HepG2 (cell line): Measurements from ENCODE around the gene TMEM79. TPM values are rescaled to one million over a fixed set of nuclear protein-coding genes. Genes with fewer than 3 reads are reported as not detected.
A peak's percentile ranks its signal among the peaks of the same experiment; 100 is the strongest.

Source experiments
- MBD4 ChIP-seq: IDR thresholded peaks from 2 replicates; pipeline ENCODE4 v1.6.1; 2012; ENCODE audit warnings: low read length, inconsistent platforms, borderline replicate concordance
- MIER2 ChIP-seq: IDR thresholded peaks from 2 replicates; pipeline ENCODE4 v1.6.1; 2016; ENCODE audit warnings: missing biosample characterization, missing genetic modification reagents
- RFX5 ChIP-seq: IDR thresholded peaks from 2 replicates; pipeline ENCODE4 v1.6.1; 2011; ENCODE audit warnings: low read depth, low read length, improper control_type of control experiment
- ZFP36 ChIP-seq: fragments of 150-350 bp; IDR thresholded peaks from 2 replicates; pipeline ENCODE4 v1.6.1; 2018; ENCODE audit warnings: borderline replicate concordance, low read length, low read depth; ENCODE audit not compliant: partially characterized antibody
- ZMYM3 ChIP-seq: sonication (generic); formaldehyde crosslinking; IDR thresholded peaks from 2 replicates; pipeline ENCODE4 v1.5.1; 2020; ENCODE audit warnings: mild to moderate bottlenecking, missing genetic modification reagents
- ZNF572 ChIP-seq: sonication (generic); formaldehyde crosslinking; IDR thresholded peaks from 2 replicates; pipeline ENCODE4 v1.5.1; 2020; ENCODE audit warnings: mild to moderate bottlenecking, missing genetic modification reagents
- polyA plus RNA-seq, 8 experiments: library from polyadenylated mRNA; depleted of rRNA in 3 of 8; stranded (reverse) in 7 of 8; unstranded in 1 of 8; fragments of >200 nt; fragmentation: Illumina TruSeq in 4 of 8; extraction: Trizol in 4 of 8; gene quantifications; 2 replicates each; pipeline versions ENCODE4 v1.2.1 to v1.2.3, GENCODE V29; 2011 to 2016; ENCODE audit warnings: low read depth in 4 of 8, missing spikeins in 1 of 8, mixed read lengths in 1 of 8; ENCODE audit not compliant: insufficient read depth in 1 of 8
- total RNA-seq, 5 experiments: library from RNA; depleted of rRNA; stranded (reverse); fragments of >200 nt; fragmentation: Illumina TruSeq; extraction: Trizol; gene quantifications; 2 replicates each; pipeline ENCODE4 v1.2.3, GENCODE V29; 2016; ENCODE audit warnings: low read depth in 1 of 5
- TF ChIP-seq, protein P1 (sequence below): sonication (generic); formaldehyde crosslinking; IDR thresholded peaks from 2 replicates; pipeline ENCODE4 v1.4.0; 2020; ENCODE audit warnings: missing genetic modification reagents
- TF ChIP-seq, protein P2 (sequence below): sonication (generic); formaldehyde crosslinking; IDR thresholded peaks from 2 replicates; pipeline ENCODE4 v1.9.0; 2022; ENCODE audit warnings: missing genetic modification reagents, mild to moderate bottlenecking, borderline replicate concordance
- TF ChIP-seq, protein P3 (sequence below): sonication (generic); formaldehyde crosslinking; IDR thresholded peaks from 2 replicates; pipeline ENCODE4 v1.4.0; 2020; ENCODE audit warnings: mild to moderate bottlenecking, missing genetic modification reagents
- TF ChIP-seq, protein P4 (sequence below): sonication (generic); formaldehyde crosslinking; IDR thresholded peaks from 2 replicates; pipeline ENCODE4 v1.5.0; 2020; ENCODE audit warnings: mild to moderate bottlenecking, missing genetic modification reagents, borderline replicate concordance

TMEM79 gene
- total and polyA plus RNA-seq, 2 of the 13 experiments (the other 11 are each of a cell fraction or from before 2014, with no cell fraction given), result 1.2 to 1.9 TPM

DNA sequence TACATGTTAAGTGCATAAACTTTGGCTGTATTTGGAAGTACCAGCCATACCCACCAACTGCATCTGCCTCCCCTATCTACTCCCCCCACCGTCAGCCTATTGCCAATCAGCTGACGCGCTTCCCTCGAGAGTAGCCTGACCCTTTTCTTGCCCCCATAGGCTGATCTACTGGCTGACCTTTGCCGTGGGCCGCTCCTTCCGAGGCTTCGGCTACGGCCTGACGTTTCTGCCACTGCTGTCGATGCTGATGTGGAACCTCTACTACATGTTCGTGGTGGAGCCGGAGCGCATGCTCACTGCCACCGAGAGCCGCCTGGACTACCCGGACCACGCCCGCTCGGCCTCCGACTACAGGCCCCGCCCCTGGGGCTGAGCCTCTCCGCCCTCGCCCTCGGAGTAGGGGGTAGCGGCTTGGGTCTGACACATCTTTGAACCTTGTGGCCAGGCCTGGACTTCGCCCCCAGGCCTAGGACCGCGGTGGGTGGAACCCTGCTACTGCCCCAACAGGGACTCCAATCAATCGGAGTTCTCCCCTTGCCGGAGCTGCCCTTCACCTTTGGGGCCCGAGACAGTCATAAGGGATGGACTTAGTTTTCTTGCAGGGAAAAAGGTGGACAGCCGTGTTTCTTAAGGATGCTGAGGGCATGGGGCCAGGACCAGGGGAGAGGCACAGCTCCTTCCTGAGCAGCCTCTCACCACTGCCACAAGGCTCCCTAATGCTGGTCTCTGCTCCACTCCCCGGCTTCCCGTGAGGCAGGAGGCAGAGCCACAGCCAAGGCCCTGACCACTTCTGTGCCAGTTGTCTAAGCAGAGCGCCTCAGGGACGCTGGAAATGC, 7.3 kb downstream of the TMEM79 start (continued):
- 0 out of 2 replicates have a peak, but pooled peaks have one; percentile 65 for TF ChIP-seq ZNF572
- TF ChIP-seq, protein P1, sequence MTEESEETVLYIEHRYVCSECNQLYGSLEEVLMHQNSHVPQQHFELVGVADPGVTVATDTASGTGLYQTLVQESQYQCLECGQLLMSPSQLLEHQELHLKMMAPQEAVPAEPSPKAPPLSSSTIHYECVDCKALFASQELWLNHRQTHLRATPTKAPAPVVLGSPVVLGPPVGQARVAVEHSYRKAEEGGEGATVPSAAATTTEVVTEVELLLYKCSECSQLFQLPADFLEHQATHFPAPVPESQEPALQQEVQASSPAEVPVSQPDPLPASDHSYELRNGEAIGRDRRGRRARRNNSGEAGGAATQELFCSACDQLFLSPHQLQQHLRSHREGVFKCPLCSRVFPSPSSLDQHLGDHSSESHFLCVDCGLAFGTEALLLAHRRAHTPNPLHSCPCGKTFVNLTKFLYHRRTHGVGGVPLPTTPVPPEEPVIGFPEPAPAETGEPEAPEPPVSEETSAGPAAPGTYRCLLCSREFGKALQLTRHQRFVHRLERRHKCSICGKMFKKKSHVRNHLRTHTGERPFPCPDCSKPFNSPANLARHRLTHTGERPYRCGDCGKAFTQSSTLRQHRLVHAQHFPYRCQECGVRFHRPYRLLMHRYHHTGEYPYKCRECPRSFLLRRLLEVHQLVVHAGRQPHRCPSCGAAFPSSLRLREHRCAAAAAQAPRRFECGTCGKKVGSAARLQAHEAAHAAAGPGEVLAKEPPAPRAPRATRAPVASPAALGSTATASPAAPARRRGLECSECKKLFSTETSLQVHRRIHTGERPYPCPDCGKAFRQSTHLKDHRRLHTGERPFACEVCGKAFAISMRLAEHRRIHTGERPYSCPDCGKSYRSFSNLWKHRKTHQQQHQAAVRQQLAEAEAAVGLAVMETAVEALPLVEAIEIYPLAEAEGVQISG (CRISPR knock-in tag), result peak; percentile 83
- TF ChIP-seq RFX5, result no peak
- no peak for TF ChIP-seq MBD4
- peak; percentile 59; the same call in 1 of the 2 replicates for TF ChIP-seq ZMYM3
- TF ChIP-seq MIER2 (CRISPR knock-in tag), result 0 out of 2 replicates have a peak, but pooled peaks have one; percentile 26
- TF ChIP-seq, protein P2, sequence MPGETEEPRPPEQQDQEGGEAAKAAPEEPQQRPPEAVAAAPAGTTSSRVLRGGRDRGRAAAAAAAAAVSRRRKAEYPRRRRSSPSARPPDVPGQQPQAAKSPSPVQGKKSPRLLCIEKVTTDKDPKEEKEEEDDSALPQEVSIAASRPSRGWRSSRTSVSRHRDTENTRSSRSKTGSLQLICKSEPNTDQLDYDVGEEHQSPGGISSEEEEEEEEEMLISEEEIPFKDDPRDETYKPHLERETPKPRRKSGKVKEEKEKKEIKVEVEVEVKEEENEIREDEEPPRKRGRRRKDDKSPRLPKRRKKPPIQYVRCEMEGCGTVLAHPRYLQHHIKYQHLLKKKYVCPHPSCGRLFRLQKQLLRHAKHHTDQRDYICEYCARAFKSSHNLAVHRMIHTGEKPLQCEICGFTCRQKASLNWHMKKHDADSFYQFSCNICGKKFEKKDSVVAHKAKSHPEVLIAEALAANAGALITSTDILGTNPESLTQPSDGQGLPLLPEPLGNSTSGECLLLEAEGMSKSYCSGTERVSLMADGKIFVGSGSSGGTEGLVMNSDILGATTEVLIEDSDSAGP (CRISPR knock-in tag), result peak; percentile 89; the same call in 1 of the 2 replicates
- TF ChIP-seq, protein P3, sequence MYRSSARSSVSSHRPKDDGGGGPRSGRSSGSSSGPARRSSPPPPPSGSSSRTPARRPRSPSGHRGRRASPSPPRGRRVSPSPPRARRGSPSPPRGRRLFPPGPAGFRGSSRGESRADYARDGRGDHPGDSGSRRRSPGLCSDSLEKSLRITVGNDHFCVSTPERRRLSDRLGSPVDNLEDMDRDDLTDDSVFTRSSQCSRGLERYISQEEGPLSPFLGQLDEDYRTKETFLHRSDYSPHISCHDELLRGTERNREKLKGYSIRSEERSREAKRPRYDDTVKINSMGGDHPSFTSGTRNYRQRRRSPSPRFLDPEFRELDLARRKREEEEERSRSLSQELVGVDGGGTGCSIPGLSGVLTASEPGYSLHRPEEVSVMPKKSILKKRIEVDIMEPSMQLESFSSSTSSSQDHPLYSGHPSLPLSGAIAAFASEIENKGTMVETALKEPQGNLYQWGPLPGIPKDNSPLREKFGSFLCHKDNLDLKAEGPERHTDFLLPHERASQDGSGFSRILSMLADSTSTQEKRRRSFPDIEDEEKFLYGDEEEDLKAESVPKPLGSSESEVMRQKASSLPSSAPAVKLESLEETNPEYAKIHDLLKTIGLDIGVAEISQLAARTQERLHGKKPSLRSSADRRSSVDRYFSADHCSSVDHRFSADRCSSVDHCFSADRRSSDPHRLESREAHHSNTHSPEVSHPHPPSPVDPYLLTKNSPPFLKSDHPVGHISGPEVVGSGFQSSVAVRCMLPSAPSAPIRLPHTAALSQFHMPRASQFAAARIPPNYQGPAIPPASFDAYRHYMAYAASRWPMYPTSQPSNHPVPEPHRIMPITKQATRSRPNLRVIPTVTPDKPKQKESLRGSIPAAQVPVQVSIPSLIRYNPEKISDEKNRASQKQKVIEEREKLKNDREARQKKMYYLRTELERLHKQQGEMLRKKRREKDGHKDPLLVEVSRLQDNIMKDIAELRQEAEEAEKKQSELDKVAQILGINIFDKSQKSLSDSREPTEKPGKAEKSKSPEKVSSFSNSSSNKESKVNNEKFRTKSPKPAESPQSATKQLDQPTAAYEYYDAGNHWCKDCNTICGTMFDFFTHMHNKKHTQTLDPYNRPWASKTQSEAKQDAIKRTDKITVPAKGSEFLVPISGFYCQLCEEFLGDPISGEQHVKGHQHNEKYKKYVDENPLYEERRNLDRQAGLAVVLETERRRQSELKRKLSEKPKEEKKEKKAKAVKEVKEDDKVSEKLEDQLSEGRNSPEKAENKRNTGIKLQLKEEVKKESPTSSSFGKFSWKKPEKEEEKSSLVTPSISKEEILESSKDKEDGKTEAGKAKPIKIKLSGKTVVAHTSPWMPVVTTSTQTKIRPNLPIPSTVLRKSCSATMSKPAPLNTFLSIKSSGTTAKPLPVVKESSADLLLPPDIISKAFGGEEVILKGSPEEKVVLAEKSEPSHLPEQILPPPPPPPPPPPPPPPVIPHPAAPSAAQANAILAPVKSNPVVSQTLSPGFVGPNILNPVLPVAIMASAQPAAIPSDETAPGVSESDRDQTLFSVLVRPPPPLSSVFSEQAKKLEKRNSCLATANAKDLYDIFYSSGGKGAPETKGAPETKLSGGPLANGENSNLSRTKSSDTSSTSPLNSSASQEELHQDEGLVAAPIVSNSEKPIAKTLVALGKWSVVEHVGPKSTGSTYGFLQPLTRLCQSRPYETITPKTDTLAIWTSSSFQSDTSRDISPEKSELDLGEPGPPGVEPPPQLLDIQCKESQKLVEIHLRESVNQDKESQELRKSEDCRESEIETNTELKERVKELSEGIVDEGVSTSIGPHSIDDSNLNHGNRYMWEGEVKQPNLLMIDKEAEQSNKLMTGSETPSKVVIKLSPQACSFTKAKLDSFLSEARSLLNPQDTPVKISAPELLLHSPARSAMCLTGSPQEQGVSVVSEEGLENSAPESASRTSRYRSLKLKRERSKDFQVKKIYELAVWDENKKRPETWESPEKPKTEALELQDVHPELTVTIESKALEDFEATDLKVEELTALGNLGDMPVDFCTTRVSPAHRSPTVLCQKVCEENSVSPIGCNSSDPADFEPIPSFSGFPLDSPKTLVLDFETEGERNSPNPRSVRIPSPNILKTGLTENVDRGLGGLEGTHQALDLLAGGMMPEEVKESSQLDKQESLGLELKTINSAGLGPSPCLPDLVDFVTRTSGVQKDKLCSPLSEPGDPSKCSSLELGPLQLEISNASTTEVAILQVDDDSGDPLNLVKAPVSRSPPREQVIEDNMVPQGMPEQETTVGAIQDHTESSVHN, result no peak
- TF ChIP-seq ZFP36, result no peak
- TF ChIP-seq, protein P4, sequence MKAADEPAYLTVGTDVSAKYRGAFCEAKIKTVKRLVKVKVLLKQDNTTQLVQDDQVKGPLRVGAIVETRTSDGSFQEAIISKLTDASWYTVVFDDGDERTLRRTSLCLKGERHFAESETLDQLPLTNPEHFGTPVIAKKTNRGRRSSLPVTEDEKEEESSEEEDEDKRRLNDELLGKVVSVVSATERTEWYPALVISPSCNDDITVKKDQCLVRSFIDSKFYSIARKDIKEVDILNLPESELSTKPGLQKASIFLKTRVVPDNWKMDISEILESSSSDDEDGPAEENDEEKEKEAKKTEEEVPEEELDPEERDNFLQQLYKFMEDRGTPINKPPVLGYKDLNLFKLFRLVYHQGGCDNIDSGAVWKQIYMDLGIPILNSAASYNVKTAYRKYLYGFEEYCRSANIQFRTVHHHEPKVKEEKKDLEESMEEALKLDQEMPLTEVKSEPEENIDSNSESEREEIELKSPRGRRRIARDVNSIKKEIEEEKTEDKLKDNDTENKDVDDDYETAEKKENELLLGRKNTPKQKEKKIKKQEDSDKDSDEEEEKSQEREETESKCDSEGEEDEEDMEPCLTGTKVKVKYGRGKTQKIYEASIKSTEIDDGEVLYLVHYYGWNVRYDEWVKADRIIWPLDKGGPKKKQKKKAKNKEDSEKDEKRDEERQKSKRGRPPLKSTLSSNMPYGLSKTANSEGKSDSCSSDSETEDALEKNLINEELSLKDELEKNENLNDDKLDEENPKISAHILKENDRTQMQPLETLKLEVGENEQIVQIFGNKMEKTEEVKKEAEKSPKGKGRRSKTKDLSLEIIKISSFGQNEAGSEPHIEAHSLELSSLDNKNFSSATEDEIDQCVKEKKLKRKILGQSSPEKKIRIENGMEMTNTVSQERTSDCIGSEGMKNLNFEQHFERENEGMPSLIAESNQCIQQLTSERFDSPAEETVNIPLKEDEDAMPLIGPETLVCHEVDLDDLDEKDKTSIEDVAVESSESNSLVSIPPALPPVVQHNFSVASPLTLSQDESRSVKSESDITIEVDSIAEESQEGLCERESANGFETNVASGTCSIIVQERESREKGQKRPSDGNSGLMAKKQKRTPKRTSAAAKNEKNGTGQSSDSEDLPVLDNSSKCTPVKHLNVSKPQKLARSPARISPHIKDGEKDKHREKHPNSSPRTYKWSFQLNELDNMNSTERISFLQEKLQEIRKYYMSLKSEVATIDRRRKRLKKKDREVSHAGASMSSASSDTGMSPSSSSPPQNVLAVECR, result peak; percentile 71; the same call in 1 of the 2 replicates
